GDM1 (cell line): ENCODE measurements around the gene PYM1.

Source experiments
- DNase-seq: peaks from one replicate; lab custom pipeline; 2025; lab: John Stamatoyannopoulos, UW

Gene PYM1

GRCh38 chr12:55927588-55928502 is at the start of gene PYM1:
PYM1 (minus strand) TSS chr12:55927894; CDS start chr12:55927761, 133 bp downstream.
- DNase-seq: peak; percentile 73

- DNase-seq: no peak
Measured at GRCh38 chr12:55974308-55974730, 46.6 kb upstream of the PYM1 start.

- DNase-seq: peak; percentile 100
Measured at GRCh38 chr12:55973599-55974307, 46.1 kb upstream of the PYM1 start, which contains the start of gene RAB5B. RAB5B (plus strand) TSS chr12:55974078; CDS start chr12:55986961, 12,883 bp downstream.

GRCh38 chr12:55972911-55973598 is 45.4 kb upstream of the PYM1 start:
- no peak for DNase-seq

- DNase-seq: no peak
Measured at GRCh38 chr12:55972456-55972855, 44.8 kb upstream of the PYM1 start.

GRCh38 chr12:55972042-55972441 is 44.3 kb upstream of the PYM1 start:
- no peak for DNase-seq

- DNase-seq: no peak
Measured at GRCh38 chr12:55970775-55971174, 43.1 kb upstream of the PYM1 start.

- no peak for DNase-seq
Measured at GRCh38 chr12:55969356-55969755, 41.7 kb upstream of the PYM1 start.

GRCh38 chr12:55966408-55967281 is 39.0 kb upstream of the PYM1 start, which contains the start of gene CDK2:
CDK2 (plus strand) TSS chr12:55966830; CDS start chr12:55967009, 179 bp downstream.
- peak; percentile 72 for DNase-seq

- no peak for DNase-seq
Measured at GRCh38 chr12:55965941-55966407, 38.3 kb upstream of the PYM1 start, which contains the start of gene PMEL. PMEL (minus strand) TSS chr12:55966042; CDS start chr12:55966011, 31 bp downstream.

GRCh38 chr12:55965240-55965639 is 37.5 kb upstream of the PYM1 start:
- no peak for DNase-seq

- DNase-seq: no peak
Measured at GRCh38 chr12:55963760-55964159, 36.1 kb upstream of the PYM1 start.

GRCh38 chr12:55957106-55957859 is 29.6 kb upstream of the PYM1 start:
- DNase-seq: no peak

- DNase-seq: peak; percentile 8
Measured at GRCh38 chr12:55955800-55956508, 28.3 kb upstream of the PYM1 start.

GRCh38 chr12:55955344-55955743 is 27.6 kb upstream of the PYM1 start:
- no peak for DNase-seq

GRCh38 chr12:55946553-55946952 is 18.9 kb upstream of the PYM1 start:
- no peak for DNase-seq

- no peak for DNase-seq
Measured at GRCh38 chr12:55942577-55943136, 15.0 kb upstream of the PYM1 start.

- DNase-seq: no peak
Measured at GRCh38 chr12:55942055-55942454, 14.4 kb upstream of the PYM1 start.

- DNase-seq: peak; percentile 74
Measured at GRCh38 chr12:55940065-55940732, 12.5 kb upstream of the PYM1 start.
